Muscle of back (tissue), 13 donors: ENCODE measurements around the gene ODAD2. TPM values are rescaled to one million over a fixed set of nuclear protein-coding genes. Genes with fewer than 3 reads are reported as not detected.
A peak's percentile ranks its signal among the peaks of the same experiment; 100 is the strongest.
"Not testable (repeated sequence)": the region's sequence is repeated elsewhere in the genome, so short reads cannot be mapped to it uniquely, and the experiment has no call there.

Source experiments
- DNase-seq, 3 donors: peaks; one replicate each; pipeline versions ENCODE4 v3.0.0 to v3.0.0-alpha.2; 2013
- long read RNA-seq, 9 donors: transcript quantifications; one replicate each; lab custom pipeline, GENCODE V29; 2026
- polyA plus RNA-seq, 10 donors: library from polyadenylated mRNA; unstranded; fragments of 120-200 nt; gene quantifications; one replicate each; pipeline ENCODE4 v1.2.1, GENCODE V29; 2013; ENCODE audit not compliant: insufficient read length in 10 of 10

ODAD2 gene
- 1 to 10 TPM in 7 of 10 donors, under 1 TPM in 3; 0.52 to 1.9 (median 1.1) TPM for polyA plus RNA-seq
- long read RNA-seq, donor 1: 0 reads
- long read RNA-seq, donor 2: 0 reads
- long read RNA-seq, donor 3: 0 reads
- long read RNA-seq, donor 4: 0 reads
- long read RNA-seq, donor 5: 0 reads
- long read RNA-seq, donor 6: 0 reads
- long read RNA-seq, donor 7: 0 reads
- long read RNA-seq, donor 8: 0 reads
- long read RNA-seq, donor 9: 0 reads

GRCh38 chr10:27998954-27999275 lies at the start of gene ODAD2:
TSS of gene ODAD2 (minus strand) at chr10:27999079. CDS start at chr10:27995142, 3,937 bp downstream.
- no peak for DNase-seq

- DNase-seq: no peak
These were observed 48.2 kb upstream of the ODAD2 start for GRCh38 chr10:28047061-28047460.

GRCh38 chr10:28046579-28046978 lies 47.7 kb upstream of the ODAD2 start:
- no peak for DNase-seq

- no peak for DNase-seq
These were observed 45.1 kb upstream of the ODAD2 start for GRCh38 chr10:28043941-28044340.

- DNase-seq: no peak
These were observed 37.7 kb upstream of the ODAD2 start for GRCh38 chr10:28036587-28036986.

GRCh38 chr10:28020993-28021982 lies 22.4 kb upstream of the ODAD2 start:
- DNase-seq: no peak

- peak in 1 of 3 donors; percentile 10 for DNase-seq
These were observed 21.4 kb upstream of the ODAD2 start for GRCh38 chr10:28020080-28020860.

- DNase-seq: no peak
These were observed 15.8 kb upstream of the ODAD2 start for GRCh38 chr10:28014651-28015050.

- DNase-seq: no peak
These were observed 14.2 kb upstream of the ODAD2 start for GRCh38 chr10:28012990-28013515.

GRCh38 chr10:28010821-28011220 lies 11.9 kb upstream of the ODAD2 start:
- DNase-seq: no peak

- no peak for DNase-seq
These were observed 9.2 kb upstream of the ODAD2 start for GRCh38 chr10:28008054-28008453.

GRCh38 chr10:28001353-28001752 lies 2.5 kb upstream of the ODAD2 start:
- no peak for DNase-seq

- peak; percentile 23 to 88 (median 54) for DNase-seq
These were observed 513 bp downstream of the ODAD2 start for GRCh38 chr10:27998178-27998953.

- DNase-seq: no peak
These were observed 1.1 kb downstream of the ODAD2 start for GRCh38 chr10:27997865-27998177.

GRCh38 chr10:27995311-27995710 lies 3.6 kb downstream of the ODAD2 start:
- no peak for DNase-seq

GRCh38 chr10:27989357-27989756 lies 9.5 kb downstream of the ODAD2 start:
- not testable (repeated sequence) for DNase-seq

- peak in 1 of 3 donors; percentile 11 for DNase-seq
These were observed 12.1 kb downstream of the ODAD2 start for GRCh38 chr10:27986821-27987220.

GRCh38 chr10:27982875-27983543 lies 15.9 kb downstream of the ODAD2 start:
- DNase-seq: no peak

- no peak for DNase-seq
These were observed 17.1 kb downstream of the ODAD2 start for GRCh38 chr10:27981744-27982143.

GRCh38 chr10:27970795-27971194 lies 28.1 kb downstream of the ODAD2 start:
- DNase-seq: not testable (repeated sequence)

GRCh38 chr10:27969931-27970330 lies 28.9 kb downstream of the ODAD2 start:
- DNase-seq: not testable (repeated sequence)
